ENCODE results near the gene MARF1. TPM values are rescaled to one million over a fixed set of nuclear protein-coding genes. Genes with fewer than 3 reads are reported as not detected.
"Not testable (repeated sequence)": the region's sequence is repeated elsewhere in the genome, so short reads cannot be mapped to it uniquely, and the experiment has no call there.

Gene MARF1
- total RNA-seq, 1 experiment from 2014 or later, result 5.3 TPM

- H3K27me3 ChIP-seq (ENCODE audit: control insufficient read depth, insufficient read depth, low read length), result no peaks in the 10 kb centered on the region
- peaks cover 10% of the 10 kb centered on the region for H3K36me3 ChIP-seq (replicated peaks; ENCODE audit: control insufficient read depth, insufficient read depth, low read length)
- no peak overlapping the region for H3K4me3 ChIP-seq (ENCODE audit: insufficient read depth, low read depth, low read length)
- DNase-seq, result no peak
These were observed 22.2 kb upstream of the MARF1 start for GRCh38 chr16:15665107-15665506.

GRCh38 chr16:15660203-15660601 lies 17.2 kb upstream of the MARF1 start:
- DNase-seq, result no peak
- peaks cover 1% of the 10 kb centered on the region; the same call in 1 of the 2 replicates for H3K36me3 ChIP-seq (replicated peaks; ENCODE audit: control insufficient read depth, insufficient read depth, low read length)

GRCh38 chr16:15658556-15658955 lies 15.6 kb upstream of the MARF1 start:
- no peaks in the 10 kb centered on the region for H3K27me3 ChIP-seq (ENCODE audit: control insufficient read depth, insufficient read depth, low read length)
- H3K36me3 ChIP-seq (replicated peaks; ENCODE audit: control insufficient read depth, insufficient read depth, low read length), result no peaks in the 10 kb centered on the region; the same call in 1 of the 2 replicates
- H3K4me3 ChIP-seq (ENCODE audit: insufficient read depth, low read depth, low read length), result no peak overlapping the region
- DNase-seq, result no peak

More at GRCh38 chr16:15660203-15660601, 17.2 kb upstream of the MARF1 start:
- H3K27me3 ChIP-seq (ENCODE audit: control insufficient read depth, insufficient read depth, low read length), result no peaks in the 10 kb centered on the region
- H3K4me3 ChIP-seq (ENCODE audit: insufficient read depth, low read depth, low read length), result no peak overlapping the region

GRCh38 chr16:15658149-15658548 lies 15.2 kb upstream of the MARF1 start:
- H3K27me3 ChIP-seq (ENCODE audit: control insufficient read depth, insufficient read depth, low read length), result no peaks in the 10 kb centered on the region
- no peak for DNase-seq
- H3K4me3 ChIP-seq (ENCODE audit: insufficient read depth, low read depth, low read length), result no peak overlapping the region
- H3K36me3 ChIP-seq (replicated peaks; ENCODE audit: control insufficient read depth, insufficient read depth, low read length), result no peaks in the 10 kb centered on the region; the same call in 1 of the 2 replicates

GRCh38 chr16:15655561-15655960 lies 12.6 kb upstream of the MARF1 start:
- H3K36me3 ChIP-seq (replicated peaks; ENCODE audit: control insufficient read depth, insufficient read depth, low read length); H3K4me3 ChIP-seq (ENCODE audit: insufficient read depth, low read depth, low read length); H3K27me3 ChIP-seq (ENCODE audit: control insufficient read depth, insufficient read depth, low read length); DNase-seq: not testable (repeated sequence)

- H3K4me3 ChIP-seq (ENCODE audit: insufficient read depth, low read depth, low read length), result no peak overlapping the region
- no peak for DNase-seq
- no peaks in the 10 kb centered on the region for H3K27me3 ChIP-seq (ENCODE audit: control insufficient read depth, insufficient read depth, low read length)
- peaks cover 2% of the 10 kb centered on the region for H3K36me3 ChIP-seq (replicated peaks; ENCODE audit: control insufficient read depth, insufficient read depth, low read length)
These were observed 11.6 kb upstream of the MARF1 start for GRCh38 chr16:15654591-15654990.

GRCh38 chr16:15653227-15653626 lies 10.3 kb upstream of the MARF1 start:
- Histone ChIP-seq H3K36me3 (replicated peaks; ENCODE audit: control insufficient read depth, insufficient read depth, low read length) (peaks cover 2% of the 10 kb centered on the region), H3K27me3 (ENCODE audit: control insufficient read depth, insufficient read depth, low read length) (no peaks in the 10 kb centered on the region), H3K4me3 (ENCODE audit: insufficient read depth, low read depth, low read length) (no peak overlapping the region)
- DNase-seq, result no peak

- H3K4me3 ChIP-seq (ENCODE audit: insufficient read depth, low read depth, low read length), result no peak overlapping the region
- DNase-seq, result no peak
- peaks cover 2% of the 10 kb centered on the region for H3K36me3 ChIP-seq (replicated peaks; ENCODE audit: control insufficient read depth, insufficient read depth, low read length)
- H3K27me3 ChIP-seq (ENCODE audit: control insufficient read depth, insufficient read depth, low read length), result no peaks in the 10 kb centered on the region
These were observed 9.5 kb upstream of the MARF1 start for GRCh38 chr16:15652293-15653001.

GRCh38 chr16:15650698-15651171 lies 7.8 kb upstream of the MARF1 start:
- H3K36me3 ChIP-seq (replicated peaks; ENCODE audit: control insufficient read depth, insufficient read depth, low read length), result peaks cover 2% of the 10 kb centered on the region
- H3K4me3 ChIP-seq (ENCODE audit: insufficient read depth, low read depth, low read length), result peak overlapping the region; percentile 93
- DNase-seq, result peak; percentile 72
- no peaks in the 10 kb centered on the region for H3K27me3 ChIP-seq (ENCODE audit: control insufficient read depth, insufficient read depth, low read length)

GRCh38 chr16:15650019-15650697 lies 7.2 kb upstream of the MARF1 start, which contains the start of gene NDE1:
NDE1 (plus strand) TSS chr16:15650245; CDS start chr16:15664779, 14,534 bp downstream.
- peak; percentile 99 for DNase-seq
- H3K36me3 ChIP-seq (replicated peaks; ENCODE audit: control insufficient read depth, insufficient read depth, low read length), result peaks cover 2% of the 10 kb centered on the region
- peak within 1 kb of the TSS; percentile 93 for H3K4me3 ChIP-seq (ENCODE audit: insufficient read depth, low read depth, low read length)
- no peaks in the 10 kb centered on the region for H3K27me3 ChIP-seq (ENCODE audit: control insufficient read depth, insufficient read depth, low read length)

- Histone ChIP-seq H3K4me3 (ENCODE audit: insufficient read depth, low read depth, low read length) (peak overlapping the region; percentile 49), H3K27me3 (ENCODE audit: control insufficient read depth, insufficient read depth, low read length) (no peaks in the 10 kb centered on the region), H3K36me3 (replicated peaks; ENCODE audit: control insufficient read depth, insufficient read depth, low read length) (peaks cover 2% of the 10 kb centered on the region)
- DNase-seq, result no peak
These were observed 6.7 kb upstream of the MARF1 start for GRCh38 chr16:15649727-15650018.

GRCh38 chr16:15649311-15649710 lies 6.4 kb upstream of the MARF1 start:
- H3K36me3 ChIP-seq (replicated peaks; ENCODE audit: control insufficient read depth, insufficient read depth, low read length); DNase-seq; H3K27me3 ChIP-seq (ENCODE audit: control insufficient read depth, insufficient read depth, low read length): not testable (repeated sequence)
- H3K4me3 ChIP-seq (ENCODE audit: insufficient read depth, low read depth, low read length), result peak overlapping the region; percentile 49; the same call in 1 of the 2 replicates

- no peak overlapping the region for H3K4me3 ChIP-seq (ENCODE audit: insufficient read depth, low read depth, low read length)
- no peak for DNase-seq
- H3K36me3 ChIP-seq (replicated peaks; ENCODE audit: control insufficient read depth, insufficient read depth, low read length), result peaks cover 2% of the 10 kb centered on the region
- H3K27me3 ChIP-seq (ENCODE audit: control insufficient read depth, insufficient read depth, low read length), result no peaks in the 10 kb centered on the region
These were observed 5.3 kb upstream of the MARF1 start for GRCh38 chr16:15648135-15648730.

GRCh38 chr16:15647294-15648014 lies 4.5 kb upstream of the MARF1 start:
- peaks cover 2% of the 10 kb centered on the region for H3K36me3 ChIP-seq (replicated peaks; ENCODE audit: control insufficient read depth, insufficient read depth, low read length)
- H3K27me3 ChIP-seq (ENCODE audit: control insufficient read depth, insufficient read depth, low read length), result no peaks in the 10 kb centered on the region
- H3K4me3 ChIP-seq (ENCODE audit: insufficient read depth, low read depth, low read length), result no peak overlapping the region
- no peak for DNase-seq

All from H7 (cell line).